ENCODE measurements around the gene DMRTC2. TPM values are rescaled to one million over a fixed set of nuclear protein-coding genes. Genes with fewer than 3 reads are reported as not detected.
A peak's percentile ranks its signal among the peaks of the same experiment; 100 is the strongest.

The DMRTC2 gene
- total RNA-seq, 1 experiment from 2014 or later, result not detected

DNA sequence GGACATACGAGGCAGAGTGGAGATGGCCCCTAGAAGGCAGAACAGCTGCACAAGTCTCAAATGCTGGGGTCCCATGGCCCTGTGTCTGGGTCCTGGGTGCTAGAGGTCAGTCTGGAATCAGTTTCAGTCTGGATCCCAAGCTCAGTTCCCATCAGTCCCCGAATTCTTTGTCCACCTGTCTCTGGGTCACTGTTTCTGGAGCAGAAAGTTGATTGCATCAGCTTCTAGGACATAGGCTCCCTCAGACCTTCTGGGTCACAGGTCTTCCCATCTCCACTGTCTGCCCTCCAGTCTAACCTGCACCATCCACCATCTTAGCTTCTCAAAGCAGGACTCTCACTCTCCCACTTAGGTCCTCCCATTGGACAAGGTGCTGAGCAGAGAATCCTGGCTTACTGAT, 5.6 kb upstream of the DMRTC2 start:
- no peak for DNase-seq (ENCODE audit: low read depth, low spot score)
- in situ Hi-C loops (cut with HindIII; ENCODE audit: low pct_unique_long_range_greater_than_20kb, low sequenced_read_pairs), result no loop called here

DNA sequence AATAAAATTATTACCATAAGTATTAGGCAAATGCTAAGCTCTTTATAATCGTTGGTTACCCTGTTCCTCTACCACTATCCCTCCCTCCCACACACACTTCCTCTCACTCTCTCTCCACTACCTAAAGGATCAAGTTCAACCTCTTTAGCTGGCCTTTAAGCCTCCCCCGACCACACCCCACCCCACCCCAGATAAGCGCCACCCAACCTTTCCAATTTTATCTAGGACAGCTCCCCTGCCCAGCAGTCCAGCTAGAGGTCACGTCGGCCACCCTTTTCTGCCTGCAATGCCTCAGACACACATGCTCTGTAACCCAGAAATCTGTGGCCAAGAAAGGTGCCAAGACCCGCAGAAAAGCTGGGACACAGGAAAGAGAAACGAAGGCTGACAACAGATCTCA, 1.5 kb upstream of the DMRTC2 start:
- in situ Hi-C loops (cut with HindIII; ENCODE audit: low pct_unique_long_range_greater_than_20kb, low sequenced_read_pairs), result no loop called here
- DNase-seq (ENCODE audit: low read depth, low spot score), result no peak

DNA sequence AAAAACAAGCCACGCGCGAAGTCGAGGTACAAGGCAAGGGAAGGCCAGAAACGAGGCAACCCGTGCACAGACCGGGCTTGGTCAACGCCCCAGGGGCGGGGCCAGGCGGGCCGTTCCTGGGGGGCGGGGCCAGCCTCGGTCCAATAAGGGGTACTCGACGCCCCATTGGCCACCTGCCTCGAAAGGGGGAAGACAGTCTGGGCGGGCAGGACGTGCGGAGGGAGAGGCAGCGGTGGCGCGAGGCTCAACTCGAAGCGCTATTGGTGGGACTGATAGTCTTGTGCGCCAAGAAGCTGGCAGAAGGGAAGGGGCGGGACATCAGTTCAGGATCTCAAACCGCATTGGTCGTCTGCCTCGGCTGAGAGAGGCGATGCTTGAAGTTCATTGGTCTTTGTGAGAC, 241 bp upstream of the DMRTC2 start, which contains the start of gene LYPD4:
Gene LYPD4, minus strand, starts transcription at position 83 of the 400 bp plus-strand sequence. CDS start 5,398 bp downstream, outside the sequence.
- in situ Hi-C loops (cut with HindIII; ENCODE audit: low pct_unique_long_range_greater_than_20kb, low sequenced_read_pairs), result no loop called here
- DNase-seq (ENCODE audit: low read depth, low spot score), result no peak

DNA sequence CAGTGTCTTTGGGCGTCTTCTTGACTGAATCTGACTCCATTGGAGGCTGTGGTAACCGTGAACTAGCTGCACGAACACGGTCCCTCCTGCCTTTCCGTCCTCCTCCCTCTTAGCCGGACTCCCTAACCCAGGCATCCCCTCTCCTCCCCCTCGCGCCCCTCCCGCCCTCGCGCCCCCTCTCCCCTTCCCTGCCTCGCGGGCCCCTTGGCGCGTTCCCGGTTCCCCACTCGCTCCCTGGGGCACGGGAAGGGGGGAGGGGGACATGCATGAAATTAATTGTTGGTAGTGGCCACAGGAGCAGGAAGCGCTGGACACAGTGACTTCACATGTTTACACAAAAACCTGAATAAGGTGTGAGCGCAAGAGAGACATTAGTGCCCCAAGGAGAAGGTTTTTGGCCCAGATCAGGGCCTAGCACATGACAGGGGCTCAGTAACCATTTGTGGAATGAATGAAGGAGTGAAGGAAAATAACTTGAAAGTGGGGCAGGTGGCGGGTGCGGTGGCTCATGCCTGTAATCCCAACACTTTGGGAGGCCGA, 279 bp downstream of the DMRTC2 start:
- no peak for DNase-seq (ENCODE audit: low read depth, low spot score)
- in situ Hi-C loops (cut with HindIII; ENCODE audit: low pct_unique_long_range_greater_than_20kb, low sequenced_read_pairs), result no loop called here

DNA sequence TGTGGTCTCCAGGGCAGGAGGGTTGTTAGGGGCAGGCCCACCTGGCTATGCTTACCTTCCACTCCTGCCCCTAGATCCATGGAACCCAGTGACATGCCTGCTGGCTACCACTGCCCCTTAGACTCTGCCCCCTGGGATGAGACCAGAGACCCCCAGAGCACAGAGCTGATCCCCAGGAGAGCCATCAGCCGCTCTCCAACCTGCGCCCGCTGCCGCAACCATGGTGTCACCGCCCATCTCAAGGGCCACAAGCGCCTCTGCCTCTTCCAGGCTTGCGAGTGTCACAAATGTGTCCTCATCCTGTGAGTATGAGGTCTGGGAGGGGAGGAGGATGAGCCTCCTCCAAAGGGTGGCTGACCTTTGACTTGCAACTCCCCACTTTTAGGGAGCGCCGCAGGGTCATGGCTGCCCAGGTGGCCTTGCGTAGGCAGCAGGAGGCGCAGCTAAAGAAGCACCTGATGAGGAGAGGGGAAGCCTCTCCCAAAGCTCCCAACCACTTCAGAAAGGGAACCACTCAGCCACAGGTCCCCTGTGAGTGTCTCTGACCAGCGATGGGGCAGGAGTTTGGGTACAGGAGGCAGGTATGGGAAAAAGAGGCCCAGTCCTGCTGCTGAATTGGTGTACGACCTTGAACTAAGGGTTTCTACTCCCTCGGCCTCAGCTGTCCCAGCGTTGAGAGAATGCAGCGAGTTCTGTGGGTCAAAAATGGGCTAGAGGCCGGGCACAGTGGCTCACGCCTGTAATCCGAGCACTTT, 2.7 kb downstream of the DMRTC2 start:
- no peak for DNase-seq (ENCODE audit: low read depth, low spot score)
- in situ Hi-C loops (cut with HindIII; ENCODE audit: low pct_unique_long_range_greater_than_20kb, low sequenced_read_pairs), result no loop called here

DNA sequence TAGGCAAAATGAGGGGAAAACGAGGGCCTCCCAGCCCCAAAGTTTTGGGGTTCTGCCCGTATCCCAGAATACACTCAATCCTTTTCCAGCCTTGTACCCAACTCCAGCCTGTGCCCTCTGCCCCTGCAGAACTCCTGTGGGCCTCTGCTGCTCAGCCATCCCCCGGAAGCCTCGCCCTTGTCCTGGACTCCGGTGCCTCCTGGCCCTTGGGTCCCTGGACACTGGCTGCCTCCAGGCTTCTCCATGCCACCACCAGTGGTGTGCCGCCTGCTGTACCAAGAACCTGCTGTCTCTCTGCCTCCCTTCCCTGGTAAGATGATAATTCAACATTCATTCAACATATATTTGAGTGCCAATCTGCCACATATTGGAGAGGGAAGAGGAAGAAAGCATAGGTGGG, 3.8 kb downstream of the DMRTC2 start:
- no peak for DNase-seq (ENCODE audit: low read depth, low spot score)
- in situ Hi-C loops (cut with HindIII; ENCODE audit: low pct_unique_long_range_greater_than_20kb, low sequenced_read_pairs), result no loop called here

DNA sequence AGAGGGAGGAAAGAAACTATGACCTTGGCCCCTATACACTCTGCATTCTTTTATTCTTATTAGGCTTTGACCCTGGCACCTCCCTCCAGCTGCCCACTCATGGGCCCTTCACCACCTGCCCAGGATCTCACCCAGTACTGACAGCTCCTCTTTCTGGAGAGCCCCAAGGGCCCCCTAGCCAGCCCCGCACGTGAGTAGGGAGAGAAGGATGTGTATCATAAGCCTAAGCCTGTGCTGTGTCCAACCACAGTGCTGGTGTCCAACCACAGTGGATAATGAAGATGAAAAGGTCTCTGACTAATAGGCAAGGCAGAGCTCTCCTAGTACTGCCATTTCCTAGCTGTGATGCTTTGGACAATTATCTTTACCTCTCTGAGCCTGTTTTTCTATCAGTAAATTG, 4.2 kb downstream of the DMRTC2 start:
- no peak for DNase-seq (ENCODE audit: low read depth, low spot score)
- in situ Hi-C loops (cut with HindIII; ENCODE audit: low pct_unique_long_range_greater_than_20kb, low sequenced_read_pairs), result no loop called here

DNA sequence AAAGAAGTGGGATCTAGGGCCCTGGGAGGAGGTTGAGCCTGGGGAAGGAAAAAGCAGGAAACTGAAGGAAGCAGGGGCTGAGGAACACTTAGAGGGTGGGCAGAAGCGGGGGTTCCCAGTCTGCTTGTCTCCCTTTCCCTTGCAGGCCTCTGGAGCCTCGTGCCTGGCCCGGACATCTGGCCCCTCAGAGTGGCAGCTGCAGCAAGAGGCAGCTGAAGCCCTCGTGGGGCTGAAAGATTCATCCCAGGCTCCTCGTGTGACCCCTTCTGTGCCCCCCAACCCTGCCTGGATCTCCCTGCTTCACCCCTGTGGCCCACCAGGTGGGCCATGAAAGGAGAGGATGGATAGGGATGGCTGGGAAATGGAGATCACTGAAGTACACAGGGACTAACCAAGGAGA, 5.5 kb downstream of the DMRTC2 start:
- DNase-seq (ENCODE audit: low read depth, low spot score), result no peak
- in situ Hi-C loops (cut with HindIII; ENCODE audit: low pct_unique_long_range_greater_than_20kb, low sequenced_read_pairs), result no loop called here

DNA sequence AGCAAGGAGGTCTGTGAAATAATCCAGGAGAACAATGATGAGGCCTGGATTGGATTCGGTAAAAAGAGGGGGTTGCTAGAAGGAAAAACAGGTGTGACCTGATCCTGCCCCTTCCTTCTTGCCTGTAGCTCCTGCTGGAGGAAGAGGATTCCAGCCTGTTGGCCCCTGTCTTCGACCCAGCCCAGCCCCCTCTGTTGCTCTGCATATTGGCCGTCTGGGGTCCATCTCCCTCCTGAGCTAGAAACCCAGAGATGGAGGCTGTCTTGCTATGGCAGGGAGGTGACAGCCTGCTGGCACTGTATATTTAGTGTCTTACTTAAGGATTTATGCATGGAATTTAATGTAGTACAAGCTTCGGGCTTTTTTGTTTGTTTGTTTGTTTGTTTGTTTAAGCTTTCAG, 6.6 kb downstream of the DMRTC2 start:
- in situ Hi-C loops (cut with HindIII; ENCODE audit: low pct_unique_long_range_greater_than_20kb, low sequenced_read_pairs), result no loop called here
- DNase-seq (ENCODE audit: low read depth, low spot score), result no peak

DNA sequence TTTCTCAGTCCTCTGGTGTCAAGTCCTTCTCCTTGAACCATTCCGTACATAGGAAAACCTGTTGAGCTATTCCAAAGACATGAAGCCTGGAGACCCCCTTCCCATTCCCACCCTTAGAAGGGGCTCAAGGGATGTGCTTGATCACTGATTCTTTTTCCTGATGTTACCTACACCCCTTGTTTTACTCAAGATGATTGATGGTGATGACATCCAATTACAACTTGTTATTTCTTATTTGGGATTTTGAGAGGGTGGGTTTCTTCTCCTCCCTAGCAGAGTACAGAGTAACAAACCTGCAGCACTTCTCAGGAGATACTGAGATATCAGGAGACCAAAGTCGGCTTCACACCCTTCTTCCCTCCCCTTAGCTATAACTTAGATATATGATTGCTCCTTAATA, 8.5 kb downstream of the DMRTC2 start:
- in situ Hi-C loops (cut with HindIII; ENCODE audit: low pct_unique_long_range_greater_than_20kb, low sequenced_read_pairs), result no loop called here
- DNase-seq (ENCODE audit: low read depth, low spot score), result no peak

DNA sequence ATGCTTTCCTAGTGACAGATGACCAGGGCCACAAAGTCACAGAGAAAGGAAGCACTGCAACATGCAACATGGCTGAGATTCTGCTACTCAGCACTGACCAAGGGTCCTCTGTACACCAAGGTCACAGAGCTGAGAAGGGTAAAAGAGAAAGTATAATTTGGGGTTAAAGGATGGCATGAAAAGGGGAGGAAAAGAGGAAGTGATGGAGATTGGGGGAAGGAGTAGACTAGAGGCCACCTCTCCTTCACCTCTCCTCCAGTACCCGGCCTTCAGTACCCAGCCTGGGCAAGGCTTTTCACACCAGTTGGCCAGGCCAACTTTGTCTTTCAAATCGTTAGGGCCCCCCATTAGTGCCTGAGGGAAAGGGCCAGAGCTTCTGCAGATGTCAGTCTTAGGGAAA, 8.9 kb downstream of the DMRTC2 start:
- no peak for DNase-seq (ENCODE audit: low read depth, low spot score)
- in situ Hi-C loops (cut with HindIII; ENCODE audit: low pct_unique_long_range_greater_than_20kb, low sequenced_read_pairs), result no loop called here

DNA sequence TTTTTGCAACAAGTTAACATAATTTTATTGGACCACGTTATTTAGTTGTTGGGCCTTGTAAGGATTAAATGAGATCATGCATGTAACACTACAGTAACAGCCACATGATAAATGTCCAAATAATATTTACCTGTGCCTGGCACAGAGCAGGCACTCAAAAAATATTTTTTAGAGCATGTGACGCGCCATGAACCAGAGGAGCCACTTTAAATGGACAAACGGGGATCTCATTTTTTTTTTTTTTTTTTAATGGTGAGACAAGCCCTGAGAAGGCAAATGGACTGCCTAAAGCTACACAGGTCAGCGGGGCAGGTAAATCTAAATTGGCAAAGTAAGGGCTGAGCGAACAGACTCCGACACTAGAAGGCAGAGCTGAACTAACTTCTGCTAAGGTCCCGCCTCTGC, 14.4 kb downstream of the DMRTC2 start:
- no peak for DNase-seq (ENCODE audit: low read depth, low spot score)
- in situ Hi-C loops (cut with HindIII; ENCODE audit: low pct_unique_long_range_greater_than_20kb, low sequenced_read_pairs), result no loop called here

DNA sequence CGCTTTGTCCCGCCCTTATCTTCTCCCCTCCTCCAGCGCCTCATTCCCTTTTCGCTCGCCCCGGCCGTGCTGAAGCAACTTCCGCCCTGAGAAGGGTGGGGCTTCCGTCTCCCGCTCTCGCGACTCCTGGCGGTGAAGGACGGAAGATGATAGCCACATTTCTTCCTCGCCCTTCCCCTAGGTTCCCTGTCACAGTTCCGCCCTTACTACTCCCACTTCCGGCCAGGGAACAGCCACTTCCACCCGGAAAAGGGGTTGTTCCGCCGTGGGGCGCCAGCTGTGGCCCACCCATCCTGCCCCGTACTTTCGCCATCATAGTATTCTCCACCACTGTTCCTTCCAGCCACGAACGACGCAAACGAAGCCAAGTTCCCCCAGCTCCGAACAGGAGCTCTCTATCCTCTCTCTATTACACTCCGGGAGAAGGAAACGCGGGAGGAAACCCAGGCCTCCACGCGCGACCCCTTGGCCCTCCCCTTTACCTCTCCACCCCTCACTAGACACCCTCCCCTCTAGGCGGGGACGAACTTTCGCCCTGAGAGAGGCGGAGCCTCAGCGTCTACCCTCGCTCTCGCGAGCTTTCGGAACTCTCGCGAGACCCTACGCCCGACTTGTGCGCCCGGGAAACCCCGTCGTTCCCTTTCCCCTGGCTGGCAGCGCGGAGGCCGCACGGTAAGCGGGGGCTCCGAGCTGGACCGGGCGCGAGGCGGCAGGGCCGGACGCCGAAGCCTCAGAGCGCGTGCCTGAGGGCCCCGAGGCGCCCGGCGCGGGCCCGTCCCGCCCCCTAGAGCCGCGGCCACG, 15.0 kb downstream of the DMRTC2 start, which contains the start of gene RPS19:
Gene RPS19, plus strand, starts transcription at position 638 of the 801 bp plus-strand sequence. CDS start 520 bp downstream, outside the sequence.
- peak; percentile 98 for DNase-seq (ENCODE audit: low read depth, low spot score)

DNA sequence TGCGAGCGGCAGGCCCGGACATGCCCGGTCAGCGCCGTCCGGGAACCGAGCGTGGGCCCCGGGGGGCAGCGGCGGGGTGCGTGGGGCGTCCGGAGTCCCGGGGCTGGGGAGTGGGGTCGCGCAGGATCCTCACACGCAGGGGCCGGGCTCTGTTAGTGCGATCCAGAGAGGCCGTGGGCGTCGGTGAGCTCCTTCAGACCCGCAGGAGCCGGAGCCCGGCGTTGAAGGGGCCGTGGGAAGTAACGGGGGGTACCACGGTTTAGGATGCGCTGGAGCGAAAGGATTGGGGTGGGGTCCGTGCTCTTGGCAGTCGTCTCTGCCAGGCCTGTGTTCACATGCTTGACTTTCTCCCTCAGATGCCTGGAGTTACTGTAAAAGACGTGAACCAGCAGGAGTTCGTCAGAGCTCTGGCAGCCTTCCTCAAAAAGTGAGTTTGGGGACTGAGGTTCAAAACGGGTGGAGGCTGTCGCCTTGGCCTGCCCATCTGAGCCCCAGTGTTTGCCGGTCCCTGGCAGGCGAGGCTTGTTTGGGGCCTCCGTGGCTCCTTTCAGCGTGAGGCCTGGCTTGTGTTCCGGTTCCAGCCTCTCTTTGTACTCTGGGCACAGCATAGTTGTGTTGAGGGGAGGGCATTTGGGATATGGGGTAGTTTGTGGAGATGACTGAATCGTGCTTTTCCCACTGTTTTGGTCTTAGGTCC, 15.7 kb downstream of the DMRTC2 start:
- no peak for DNase-seq (ENCODE audit: low read depth, low spot score)
- in situ Hi-C loops (cut with HindIII; ENCODE audit: low pct_unique_long_range_greater_than_20kb, low sequenced_read_pairs), result no loop called here

More for the DNA sequence above, 15.0 kb downstream of the DMRTC2 start, which contains the start of gene RPS19:
- in situ Hi-C loops (cut with HindIII; ENCODE audit: low pct_unique_long_range_greater_than_20kb, low sequenced_read_pairs), result no loop called here

DNA sequence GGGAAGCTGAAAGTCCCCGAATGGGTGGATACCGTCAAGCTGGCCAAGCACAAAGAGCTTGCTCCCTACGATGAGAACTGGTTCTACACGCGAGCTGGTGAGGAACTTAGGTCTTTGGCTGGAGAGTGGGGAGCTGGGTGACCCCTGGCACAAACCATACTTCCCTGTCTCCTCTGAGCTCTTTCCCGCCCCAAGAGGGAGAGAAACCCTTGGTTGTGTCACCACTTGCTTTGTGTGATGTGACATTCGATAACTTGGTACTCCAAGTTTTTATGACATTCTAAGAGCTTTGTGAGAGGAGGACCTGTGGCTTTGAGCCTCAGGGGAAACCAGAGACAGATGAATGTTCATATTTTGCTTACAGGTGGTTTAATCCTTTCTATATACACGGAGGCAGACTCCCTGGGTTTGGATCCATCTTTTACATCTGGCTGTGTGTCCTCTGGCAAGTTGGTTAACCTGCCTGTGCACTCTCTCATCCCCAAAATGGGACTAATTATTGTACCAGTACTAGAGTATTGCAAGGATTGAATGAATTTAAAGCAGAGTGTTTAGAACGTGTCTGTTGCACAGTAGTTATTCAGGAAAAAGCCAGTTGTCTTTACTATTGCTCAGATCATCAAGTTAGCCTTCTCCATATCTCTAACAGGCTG, 16.4 kb downstream of the DMRTC2 start:
- no peak for DNase-seq (ENCODE audit: low read depth, low spot score)
- in situ Hi-C loops (cut with HindIII; ENCODE audit: low pct_unique_long_range_greater_than_20kb, low sequenced_read_pairs), result no loop called here

DNA sequence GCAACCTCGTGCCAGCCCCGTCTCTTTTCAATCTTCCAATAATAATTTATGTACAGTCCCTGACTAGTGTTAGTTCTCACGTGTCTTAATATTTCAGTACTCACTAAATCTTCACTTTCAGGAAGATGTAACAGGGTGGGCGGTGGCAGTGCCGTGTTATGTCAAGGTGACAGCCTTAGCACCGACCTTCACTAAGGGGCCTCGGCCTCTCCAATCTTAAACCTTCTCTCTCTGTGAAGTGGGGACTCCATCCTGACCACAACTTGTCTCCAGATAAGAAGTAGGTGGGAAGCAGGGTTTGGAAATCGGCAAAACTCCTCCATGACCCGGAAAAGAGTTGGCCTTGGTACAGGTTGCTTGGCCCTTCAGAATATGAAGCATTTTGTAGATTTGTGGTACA, 17.0 kb downstream of the DMRTC2 start:
- DNase-seq (ENCODE audit: low read depth, low spot score), result no peak
- in situ Hi-C loops (cut with HindIII; ENCODE audit: low pct_unique_long_range_greater_than_20kb, low sequenced_read_pairs), result no loop called here

DNA sequence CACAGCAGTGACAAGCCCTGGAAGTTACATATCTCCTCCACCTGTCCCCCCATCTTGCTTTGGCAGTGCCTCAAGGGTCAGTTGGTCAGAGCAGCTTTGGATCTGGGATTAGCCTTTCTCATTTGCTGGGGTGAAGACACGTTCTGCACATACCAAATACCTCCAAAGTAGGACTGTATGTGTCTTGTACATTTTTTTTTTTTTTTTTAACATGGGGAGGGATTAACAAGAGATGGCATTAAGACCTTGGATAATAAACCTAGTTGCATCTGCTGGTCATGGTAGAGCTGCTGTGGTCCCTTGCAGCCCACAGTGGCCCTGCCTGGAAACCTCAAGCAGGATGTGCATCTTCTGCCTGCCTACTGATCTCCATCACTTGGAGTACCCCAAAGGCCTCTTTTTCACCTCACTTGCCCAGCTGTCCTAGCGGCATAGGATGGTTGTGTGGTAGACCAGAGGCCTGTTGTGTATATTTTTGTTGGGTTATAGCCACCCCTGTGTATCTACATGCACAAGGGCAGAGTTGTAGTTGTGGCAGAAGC, 17.7 kb downstream of the DMRTC2 start:
- in situ Hi-C loops (cut with HindIII; ENCODE audit: low pct_unique_long_range_greater_than_20kb, low sequenced_read_pairs), result no loop called here
- DNase-seq (ENCODE audit: low read depth, low spot score), result no peak

All from SK-MEL-5 (cell line).